Epithelial cell of esophagus (primary cell): ENCODE results near the gene PPCDC.

ENCODE experiments used
- DNase-seq: peaks from one replicate; pipeline ENCODE4 v3.0.0; 2010; ENCODE audit warnings: low read depth
- H3K4me3 ChIP-seq: 2 replicates; pipeline ENCODE4 v1.5.1; 2011; ENCODE audit warnings: mild to moderate bottlenecking, low read length, control low read depth
- TF ChIP-seq, protein P1 (sequence below): IDR thresholded peaks from 2 replicates; pipeline ENCODE4 v1.5.1; 2011; ENCODE audit warnings: low read depth, mild to moderate bottlenecking, low read length, control low read depth, inconsistent platforms; ENCODE audit not compliant: insufficient read depth; ENCODE audit errors: missing control alignments

Gene PPCDC

GRCh38 chr15:75054172-75054897 lies 30.9 kb downstream of the PPCDC start:
- TF ChIP-seq, protein P1, sequence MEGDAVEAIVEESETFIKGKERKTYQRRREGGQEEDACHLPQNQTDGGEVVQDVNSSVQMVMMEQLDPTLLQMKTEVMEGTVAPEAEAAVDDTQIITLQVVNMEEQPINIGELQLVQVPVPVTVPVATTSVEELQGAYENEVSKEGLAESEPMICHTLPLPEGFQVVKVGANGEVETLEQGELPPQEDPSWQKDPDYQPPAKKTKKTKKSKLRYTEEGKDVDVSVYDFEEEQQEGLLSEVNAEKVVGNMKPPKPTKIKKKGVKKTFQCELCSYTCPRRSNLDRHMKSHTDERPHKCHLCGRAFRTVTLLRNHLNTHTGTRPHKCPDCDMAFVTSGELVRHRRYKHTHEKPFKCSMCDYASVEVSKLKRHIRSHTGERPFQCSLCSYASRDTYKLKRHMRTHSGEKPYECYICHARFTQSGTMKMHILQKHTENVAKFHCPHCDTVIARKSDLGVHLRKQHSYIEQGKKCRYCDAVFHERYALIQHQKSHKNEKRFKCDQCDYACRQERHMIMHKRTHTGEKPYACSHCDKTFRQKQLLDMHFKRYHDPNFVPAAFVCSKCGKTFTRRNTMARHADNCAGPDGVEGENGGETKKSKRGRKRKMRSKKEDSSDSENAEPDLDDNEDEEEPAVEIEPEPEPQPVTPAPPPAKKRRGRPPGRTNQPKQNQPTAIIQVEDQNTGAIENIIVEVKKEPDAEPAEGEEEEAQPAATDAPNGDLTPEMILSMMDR, result no peak
- no peak for DNase-seq
- no peak overlapping the region for H3K4me3 ChIP-seq

DNA sequence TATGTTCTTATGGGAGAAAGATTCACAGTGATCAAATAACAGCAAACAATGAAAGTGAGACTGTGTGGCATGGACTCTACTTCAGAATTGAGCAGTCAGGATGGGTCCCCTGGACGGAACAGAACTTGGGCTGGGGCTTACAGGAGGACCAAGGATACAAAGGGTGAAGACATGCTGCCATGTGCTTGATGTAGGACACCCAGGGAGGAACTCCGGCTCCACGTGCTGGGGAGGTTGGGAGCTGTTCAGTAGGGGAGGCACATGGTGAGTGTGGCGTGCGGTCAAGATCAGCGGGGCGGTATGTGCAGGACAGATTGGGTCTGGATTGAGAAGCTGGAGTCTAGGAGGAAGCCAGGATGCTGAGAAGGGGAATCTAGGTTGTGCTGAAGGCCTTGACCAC lies 32.6 kb downstream of the PPCDC start:
- no peak for DNase-seq
- TF ChIP-seq, protein P1, result no peak
- H3K4me3 ChIP-seq, result no peak overlapping the region

DNA sequence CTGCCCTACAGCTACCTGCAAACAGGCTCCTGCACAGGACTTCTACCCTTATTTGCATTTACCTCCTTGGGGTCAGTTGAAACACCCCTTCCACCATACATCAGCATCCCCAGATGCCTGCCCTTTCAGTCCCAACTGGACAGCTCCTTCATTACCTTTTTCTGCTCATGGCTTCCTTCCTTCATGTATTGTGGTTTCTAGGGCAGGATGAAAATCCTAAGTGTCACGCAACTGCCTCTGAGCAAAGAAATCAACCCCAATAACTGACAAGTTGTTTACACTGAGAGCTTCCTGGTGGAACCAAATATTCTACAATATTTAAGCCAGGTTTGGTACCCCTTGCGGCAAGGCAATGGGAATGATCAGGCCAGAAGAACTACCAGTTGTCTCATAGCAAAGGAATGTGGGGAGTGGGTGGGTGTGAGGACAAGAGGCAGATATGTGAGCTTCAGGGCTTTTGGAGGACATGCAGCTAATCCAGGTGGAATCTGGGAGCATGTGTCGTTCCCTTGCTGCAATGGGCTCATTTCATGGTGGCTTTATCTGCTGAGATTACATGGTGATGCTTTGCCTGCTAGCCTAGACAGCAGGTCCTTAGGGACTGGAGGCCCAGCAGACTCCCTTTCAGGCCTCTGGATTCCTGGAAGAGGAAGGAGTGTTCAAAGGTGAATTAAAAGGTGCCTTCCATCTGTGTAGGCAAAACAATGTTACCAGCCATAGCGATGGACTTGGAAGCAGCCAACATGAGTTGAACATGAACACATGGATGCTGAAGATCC lies 34.9 kb downstream of the PPCDC start:
- H3K4me3 ChIP-seq, result no peak overlapping the region
- DNase-seq, result peak; percentile 48
- TF ChIP-seq, protein P1, result no peak

- H3K4me3 ChIP-seq, result no peak overlapping the region
- TF ChIP-seq, protein P1, result no peak
- DNase-seq, result no peak
These were observed 36.2 kb downstream of the PPCDC start for GRCh38 chr15:75059607-75060006.

GRCh38 chr15:75061272-75061671 lies 37.9 kb downstream of the PPCDC start:
- TF ChIP-seq, protein P1, result no peak
- DNase-seq, result no peak
- H3K4me3 ChIP-seq, result no peak overlapping the region

DNA sequence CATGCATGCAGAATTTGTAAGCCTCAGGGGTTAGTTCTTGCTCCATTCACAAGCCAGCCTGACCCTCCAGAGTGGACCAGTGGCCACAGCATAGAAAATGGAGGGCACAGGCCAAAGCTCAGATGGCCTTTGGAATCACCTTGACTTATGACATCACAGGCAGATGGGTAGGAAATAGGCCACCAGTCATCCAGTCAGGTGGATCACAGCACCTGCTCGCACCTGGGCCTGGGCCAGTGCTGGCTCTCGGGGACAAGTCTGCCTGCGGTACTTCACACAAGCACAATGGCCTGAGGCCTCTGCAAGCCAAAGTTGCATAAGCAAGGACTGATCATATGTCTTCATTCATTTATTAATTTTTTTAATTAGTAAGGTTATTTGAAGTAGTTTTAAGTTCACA lies 39.3 kb downstream of the PPCDC start:
- H3K4me3 ChIP-seq, result no peak overlapping the region
- no peak for DNase-seq
- TF ChIP-seq, protein P1, result no peak
